ENCODE data around the gene TIAL1.

DNA sequence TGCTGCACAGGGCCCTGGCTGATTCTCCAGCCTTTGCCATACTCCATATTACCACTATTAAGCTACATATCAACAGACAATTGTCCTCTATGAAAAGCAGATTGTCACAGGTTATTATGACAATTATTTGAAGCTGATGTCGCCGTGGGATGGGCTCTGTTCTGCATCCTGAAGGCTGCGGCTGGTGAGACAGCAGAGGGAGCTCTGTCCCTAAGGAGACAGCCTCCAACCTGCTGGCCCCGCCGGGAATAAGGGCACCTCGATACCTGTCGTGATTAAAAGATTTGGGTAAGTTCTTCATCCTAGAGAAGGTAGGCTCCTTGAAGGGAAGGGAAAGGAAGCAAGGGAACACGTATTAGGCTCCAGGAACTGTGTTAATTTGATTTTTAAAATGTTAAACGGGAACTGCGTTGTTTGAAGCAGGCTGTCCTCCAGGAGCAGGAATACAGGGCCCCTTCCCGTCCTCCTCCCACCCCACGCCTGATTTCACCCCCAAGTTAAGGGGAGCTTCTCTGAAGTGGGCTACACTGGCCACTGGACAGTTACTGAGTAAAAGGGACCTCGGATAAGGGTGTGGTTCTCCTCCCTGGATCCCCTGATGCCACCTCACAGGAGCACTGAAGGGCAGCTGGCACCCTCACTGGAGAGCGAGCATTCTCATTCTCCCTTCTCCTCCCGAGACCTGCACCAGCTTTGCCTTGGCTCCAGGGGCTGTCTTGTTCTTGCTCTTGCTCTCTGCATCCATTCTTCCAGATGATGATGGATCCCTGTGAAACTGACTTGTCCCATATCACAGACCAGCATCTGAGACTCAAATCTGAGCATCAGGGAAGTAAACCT, 11.8 kb upstream of the TIAL1 start:
- TF ChIP-seq, protein P1, sequence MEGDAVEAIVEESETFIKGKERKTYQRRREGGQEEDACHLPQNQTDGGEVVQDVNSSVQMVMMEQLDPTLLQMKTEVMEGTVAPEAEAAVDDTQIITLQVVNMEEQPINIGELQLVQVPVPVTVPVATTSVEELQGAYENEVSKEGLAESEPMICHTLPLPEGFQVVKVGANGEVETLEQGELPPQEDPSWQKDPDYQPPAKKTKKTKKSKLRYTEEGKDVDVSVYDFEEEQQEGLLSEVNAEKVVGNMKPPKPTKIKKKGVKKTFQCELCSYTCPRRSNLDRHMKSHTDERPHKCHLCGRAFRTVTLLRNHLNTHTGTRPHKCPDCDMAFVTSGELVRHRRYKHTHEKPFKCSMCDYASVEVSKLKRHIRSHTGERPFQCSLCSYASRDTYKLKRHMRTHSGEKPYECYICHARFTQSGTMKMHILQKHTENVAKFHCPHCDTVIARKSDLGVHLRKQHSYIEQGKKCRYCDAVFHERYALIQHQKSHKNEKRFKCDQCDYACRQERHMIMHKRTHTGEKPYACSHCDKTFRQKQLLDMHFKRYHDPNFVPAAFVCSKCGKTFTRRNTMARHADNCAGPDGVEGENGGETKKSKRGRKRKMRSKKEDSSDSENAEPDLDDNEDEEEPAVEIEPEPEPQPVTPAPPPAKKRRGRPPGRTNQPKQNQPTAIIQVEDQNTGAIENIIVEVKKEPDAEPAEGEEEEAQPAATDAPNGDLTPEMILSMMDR (IDR thresholded peaks at IDR 0.05 in 2 of 3, conservative IDR thresholded peaks at IDR 0.05 in 1 of 3; ENCODE audit: borderline replicate concordance in 1 of 3, insufficient read depth in 1 of 3, low read depth in 2 of 3, low read length in 2 of 3), result peak; percentile 92 to 97 (median 92)
- no peak for TF ChIP-seq SRF (IDR thresholded peaks at IDR 0.05; ENCODE audit: low read depth)
- no peak for TF ChIP-seq ELF1 (IDR thresholded peaks at IDR 0.05; ENCODE audit: borderline replicate concordance, low read depth)
- no peak for TF ChIP-seq JUND (IDR thresholded peaks at IDR 0.05)
- no peak for TF ChIP-seq POLR2AphosphoS5 (IDR thresholded peaks at IDR 0.05; ENCODE audit: low read depth, low read length)
- no peak for TF ChIP-seq SIN3A (IDR thresholded peaks at IDR 0.05; ENCODE audit: low read depth)
- TF ChIP-seq, protein P2, sequence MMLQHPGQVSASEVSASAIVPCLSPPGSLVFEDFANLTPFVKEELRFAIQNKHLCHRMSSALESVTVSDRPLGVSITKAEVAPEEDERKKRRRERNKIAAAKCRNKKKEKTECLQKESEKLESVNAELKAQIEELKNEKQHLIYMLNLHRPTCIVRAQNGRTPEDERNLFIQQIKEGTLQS (IDR thresholded peaks at IDR 0.05), result no peak
- TF ChIP-seq EZH2 (IDR thresholded peaks at IDR 0.05), result no peak
- no peak for TF ChIP-seq POLR2A (IDR thresholded peaks at IDR 0.05; ENCODE audit: borderline replicate concordance, extremely low read depth, insufficient read depth, insufficient read length)
- TF ChIP-seq EZH2phosphoT487 (IDR thresholded peaks at IDR 0.05; ENCODE audit: borderline replicate concordance), result no peak
- TF ChIP-seq CEBPB (IDR thresholded peaks at IDR 0.05; ENCODE audit: low read depth), result no peak
